ENCODE results near the gene SLC25A29.
A peak's percentile ranks its signal among the peaks of the same experiment; 100 is the strongest.

Gene SLC25A29

DNA sequence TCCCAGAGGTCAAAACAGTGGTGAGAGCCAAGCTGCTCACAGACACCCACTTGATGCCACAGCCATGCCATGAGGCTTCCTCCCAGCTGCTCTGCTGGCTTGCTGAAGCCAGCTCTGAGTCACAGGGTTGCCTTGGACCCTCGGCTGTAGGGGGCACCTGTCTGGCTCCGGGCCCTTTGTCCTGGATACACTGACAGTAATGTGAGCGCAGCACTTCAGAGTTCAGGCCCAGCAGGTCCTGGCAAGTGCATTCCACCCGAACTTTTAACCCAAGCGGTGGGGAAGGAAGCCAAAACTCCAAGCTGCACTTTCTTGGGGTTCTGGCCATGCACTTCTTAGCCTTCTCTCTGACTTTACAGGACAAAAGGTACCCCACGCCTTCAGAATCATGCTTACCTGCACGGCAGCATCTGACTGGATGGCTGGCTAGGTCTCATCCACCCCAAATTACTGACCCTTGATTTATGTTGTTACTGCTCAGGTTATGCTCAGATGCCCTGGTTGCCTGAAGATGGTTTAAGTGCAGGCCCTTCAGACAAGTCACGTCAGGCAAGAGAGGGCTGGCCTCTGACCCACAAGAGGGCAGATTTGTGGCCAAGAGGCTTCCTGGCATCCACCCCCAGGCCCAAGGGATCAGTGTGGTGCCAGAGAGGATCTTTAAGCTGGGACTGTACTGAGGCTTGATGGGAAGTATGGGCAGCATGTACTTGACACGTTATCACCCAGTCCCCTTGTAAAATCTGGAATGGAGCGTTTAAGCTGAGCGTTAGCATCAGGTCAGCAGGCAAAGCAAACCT is 24.8 kb downstream of the SLC25A29 start:
- DNase-seq (ENCODE audit: low read depth in 3 of 3): no peak

GRCh38 chr14:100279563-100279962 is 26.7 kb downstream of the SLC25A29 start:
- DNase-seq (ENCODE audit: low read depth in 3 of 3): no peak

- no peak for DNase-seq (ENCODE audit: low read depth in 3 of 3)
Measured at GRCh38 chr14:100279133-100279532, 27.1 kb downstream of the SLC25A29 start.

DNA sequence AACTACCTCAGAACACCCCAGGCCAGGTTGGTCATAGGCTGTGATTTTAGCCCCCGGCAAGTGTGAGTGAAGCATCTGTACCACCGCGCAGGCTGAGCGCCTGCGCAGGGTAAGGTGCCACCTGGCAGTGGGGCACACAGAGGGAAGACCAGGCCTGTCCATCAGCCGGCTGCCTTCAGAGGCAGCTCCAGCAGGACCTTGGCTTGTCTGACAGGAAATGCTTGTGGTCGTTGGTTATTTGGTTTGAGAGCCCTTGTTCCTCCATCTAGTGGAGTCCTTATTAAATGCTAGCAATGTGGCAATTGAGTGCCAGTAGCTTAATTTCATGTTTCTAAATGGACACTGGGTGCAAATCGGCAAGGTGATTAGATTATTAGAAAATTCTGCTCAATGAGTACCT is 27.5 kb downstream of the SLC25A29 start:
- no peak for DNase-seq (ENCODE audit: low read depth in 3 of 3)

DNA sequence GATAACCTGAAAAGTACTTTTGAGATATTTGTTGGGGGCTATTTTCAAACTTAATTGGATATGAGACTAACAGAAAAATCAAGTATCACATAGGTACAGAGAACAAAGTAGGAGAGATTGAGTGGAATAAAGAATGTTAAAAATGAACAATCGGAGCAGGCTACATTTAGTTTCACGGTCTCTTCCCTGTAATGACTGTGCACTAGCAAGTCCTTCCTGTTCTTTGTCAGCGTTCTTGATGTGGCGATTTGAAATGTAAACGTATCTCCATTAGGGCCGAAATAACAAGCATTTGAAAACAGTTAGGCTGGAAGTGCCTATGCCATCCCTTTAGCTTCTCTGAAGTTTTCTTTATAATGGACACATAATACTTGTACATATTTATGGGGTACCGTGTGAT is 31.0 kb downstream of the SLC25A29 start:
- no peak for DNase-seq (ENCODE audit: low read depth in 3 of 3)

DNA sequence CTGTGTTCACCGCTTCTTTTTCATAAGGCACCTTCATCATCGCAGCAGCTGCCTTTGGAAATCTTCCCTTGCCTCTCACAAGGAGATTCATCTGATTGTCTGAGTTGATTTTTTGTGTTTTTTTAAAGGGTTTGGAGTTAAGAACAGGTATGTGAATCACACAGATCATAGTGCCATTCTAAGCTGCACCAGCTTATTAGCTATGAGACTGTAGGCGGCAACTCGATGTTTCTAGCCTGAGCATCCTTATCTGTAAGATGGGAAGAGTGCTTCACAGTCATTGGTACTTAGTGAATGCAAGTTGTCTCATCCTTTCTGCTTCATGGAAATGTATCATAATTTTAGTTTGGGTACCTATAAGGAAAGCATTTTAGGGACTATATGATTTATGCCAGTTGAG is 32.0 kb downstream of the SLC25A29 start:
- DNase-seq (ENCODE audit: low read depth in 3 of 3): no peak

DNA sequence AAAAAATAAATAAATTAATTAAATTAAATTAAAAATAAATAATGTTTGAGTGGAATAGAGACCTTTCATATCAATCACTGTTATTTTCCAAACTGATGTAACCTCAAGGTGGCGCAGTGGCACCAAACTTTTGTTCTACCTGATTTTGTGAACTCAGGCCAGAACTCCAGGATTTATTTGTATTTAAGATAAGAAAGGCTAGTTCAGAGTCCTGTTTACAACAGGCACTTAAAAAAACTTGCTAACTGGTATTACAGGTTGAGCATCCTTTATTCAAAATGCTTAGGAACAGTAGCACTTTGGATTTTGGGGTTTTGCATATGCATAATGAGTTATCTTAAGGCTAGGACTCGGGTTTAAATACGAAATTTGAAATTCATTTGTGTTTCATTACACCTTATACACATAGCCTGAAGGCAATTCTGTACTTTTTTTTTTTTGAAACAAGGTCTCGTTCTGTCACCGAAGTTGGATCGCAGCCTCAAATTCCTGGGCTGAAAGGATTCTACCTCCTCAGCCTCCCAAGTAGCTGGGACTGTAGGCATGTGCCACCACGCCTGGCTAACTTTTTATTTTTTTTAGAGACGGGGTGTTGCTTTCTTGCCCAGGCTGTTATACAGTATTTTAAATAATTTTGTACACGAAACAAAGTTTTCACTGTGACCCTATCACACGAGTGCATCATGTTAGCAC is 34.9 kb downstream of the SLC25A29 start:
- DNase-seq (ENCODE audit: low read depth in 3 of 3): no peak

DNA sequence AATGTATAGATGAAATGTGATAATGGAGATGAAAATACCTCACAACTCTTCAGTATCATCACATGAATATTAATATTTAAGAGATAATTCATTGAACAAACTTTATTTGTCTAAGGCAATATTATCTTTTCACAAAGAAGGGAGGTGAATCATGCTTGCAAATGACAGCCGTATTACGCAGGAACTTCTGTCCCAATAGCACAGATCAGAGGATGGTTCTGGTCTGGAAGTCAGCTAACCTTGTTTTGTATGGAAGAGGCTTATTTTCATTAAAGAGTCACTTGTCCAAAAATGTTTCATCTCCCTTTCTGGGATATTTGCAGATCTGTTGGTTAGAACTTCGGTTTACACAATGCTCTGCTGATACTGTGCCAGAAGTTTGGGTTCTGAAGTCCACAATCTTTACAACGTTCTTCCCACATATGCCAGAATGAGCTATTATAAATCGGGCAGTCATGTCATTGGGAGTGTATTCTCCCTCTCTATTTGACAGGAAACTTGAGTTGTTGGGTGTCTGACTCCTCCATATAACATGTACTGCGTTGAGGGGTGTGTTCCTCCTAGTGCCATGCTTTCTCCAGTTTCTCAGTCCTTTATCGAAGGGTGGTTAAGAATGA is 37.5 kb downstream of the SLC25A29 start:
- no peak for DNase-seq (ENCODE audit: low read depth in 3 of 3)

GRCh38 chr14:100267990-100268389 is 38.3 kb downstream of the SLC25A29 start:
- DNase-seq (ENCODE audit: low read depth in 3 of 3): no peak

DNA sequence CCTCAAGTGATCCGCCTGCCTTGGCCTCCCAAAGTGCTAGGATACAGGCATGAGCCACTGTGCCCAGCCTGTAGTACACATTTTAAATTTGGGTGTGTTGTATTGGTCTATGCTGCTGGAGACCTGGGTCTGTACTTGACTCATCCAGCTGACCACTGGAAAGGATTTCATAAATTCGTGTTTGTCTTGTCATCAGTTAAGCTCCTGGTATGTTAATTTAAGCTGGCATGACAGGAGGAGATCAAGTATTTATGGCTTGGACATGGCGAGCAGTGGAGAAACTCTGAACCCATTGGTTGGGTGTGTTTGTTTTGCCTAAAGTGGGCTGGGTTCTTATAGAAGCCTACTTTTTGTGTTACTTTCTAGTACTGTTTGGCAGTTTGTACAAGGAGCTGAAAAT is 43.1 kb downstream of the SLC25A29 start:
- DNase-seq (ENCODE audit: low read depth in 3 of 3): no peak

- DNase-seq (ENCODE audit: low read depth in 3 of 3): no peak
Measured at GRCh38 chr14:100262545-100262944, 43.7 kb downstream of the SLC25A29 start.

- peak in 1 of 3 experiments; percentile 21 for DNase-seq (ENCODE audit: low read depth in 3 of 3)
Measured at GRCh38 chr14:100261621-100262020, 44.6 kb downstream of the SLC25A29 start.

DNA sequence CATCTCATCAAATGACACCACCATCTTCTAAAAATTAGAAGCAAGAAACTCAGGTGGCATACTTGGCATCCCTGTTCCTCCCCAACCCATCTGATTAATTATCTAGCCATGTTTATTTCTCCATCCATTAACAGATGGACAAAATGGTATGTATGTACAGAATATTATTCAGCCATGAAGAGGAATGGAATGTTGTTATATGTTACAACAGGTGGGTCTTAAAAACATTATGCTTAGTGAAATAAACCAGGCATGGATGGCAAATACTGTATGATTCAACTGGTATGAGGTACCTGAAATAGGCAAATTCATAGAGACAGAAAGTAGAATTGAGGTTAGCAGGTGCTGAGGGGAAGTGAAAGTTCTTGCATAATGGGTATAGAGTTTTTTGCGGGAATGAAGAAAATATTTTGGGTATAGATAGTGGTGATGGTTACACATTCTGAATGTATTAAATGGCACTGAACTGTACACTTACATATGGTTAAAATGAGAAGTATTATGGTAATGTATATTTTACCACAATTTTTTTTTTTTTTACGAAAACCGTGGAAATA is 49.8 kb downstream of the SLC25A29 start:
- no peak for DNase-seq (ENCODE audit: low read depth in 3 of 3)

DNA sequence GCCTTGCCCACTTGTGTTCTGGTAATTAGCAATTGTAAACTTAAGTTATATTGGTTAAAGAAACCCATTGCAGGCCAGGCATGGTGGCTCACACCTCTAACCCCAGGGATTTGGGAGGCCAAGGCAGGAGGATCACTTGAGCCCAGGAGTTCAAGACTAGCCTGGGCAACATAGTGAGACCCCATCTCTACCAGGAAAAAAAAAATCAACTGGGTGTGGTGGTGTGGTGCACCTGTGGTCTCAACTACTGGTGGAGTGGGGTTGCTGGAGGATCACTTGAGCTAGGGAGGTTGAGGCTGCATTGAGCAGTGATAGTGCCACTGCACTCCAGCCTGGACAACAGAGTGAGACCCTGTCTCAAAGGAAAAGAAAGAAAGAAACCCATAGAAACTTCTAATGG is 53.6 kb downstream of the SLC25A29 start:
- no peak for DNase-seq (ENCODE audit: low read depth in 3 of 3)

- DNase-seq (ENCODE audit: low read depth in 3 of 3): no peak
Measured at GRCh38 chr14:100250732-100251465, 55.3 kb downstream of the SLC25A29 start.

DNA sequence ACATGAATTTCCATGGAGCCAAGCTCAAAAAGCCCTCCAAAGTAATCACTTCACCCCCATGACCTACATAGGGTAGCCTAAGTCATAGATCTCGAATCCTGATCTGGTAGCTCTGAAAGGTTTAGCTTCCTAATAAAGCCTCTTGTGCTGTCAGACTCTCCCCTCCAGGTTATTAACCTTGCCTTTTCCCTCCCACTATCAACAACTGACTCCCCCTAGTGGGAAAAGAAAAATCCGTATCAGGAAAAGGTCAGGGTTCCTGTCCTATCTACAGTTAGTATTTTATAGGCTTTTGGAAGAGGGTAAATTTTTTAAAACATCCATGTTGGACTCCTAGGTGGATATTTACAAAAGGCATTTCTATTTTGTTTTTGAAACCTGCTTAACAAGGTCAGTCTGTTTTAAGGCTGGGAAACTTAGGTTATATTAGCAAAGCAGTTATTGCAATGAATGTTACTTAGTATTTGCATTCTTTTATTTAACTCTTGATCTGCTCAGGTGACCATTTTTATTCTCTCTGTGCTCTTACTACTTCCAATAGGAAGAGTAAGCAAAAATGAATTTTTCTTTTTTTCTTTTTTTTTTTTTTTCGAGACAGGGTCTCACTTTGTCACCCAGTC is 59.3 kb downstream of the SLC25A29 start:
- no peak for DNase-seq (ENCODE audit: low read depth in 3 of 3)

GRCh38 chr14:100243020-100243419 is 63.2 kb downstream of the SLC25A29 start:
- DNase-seq (ENCODE audit: low read depth in 3 of 3): no peak

DNA sequence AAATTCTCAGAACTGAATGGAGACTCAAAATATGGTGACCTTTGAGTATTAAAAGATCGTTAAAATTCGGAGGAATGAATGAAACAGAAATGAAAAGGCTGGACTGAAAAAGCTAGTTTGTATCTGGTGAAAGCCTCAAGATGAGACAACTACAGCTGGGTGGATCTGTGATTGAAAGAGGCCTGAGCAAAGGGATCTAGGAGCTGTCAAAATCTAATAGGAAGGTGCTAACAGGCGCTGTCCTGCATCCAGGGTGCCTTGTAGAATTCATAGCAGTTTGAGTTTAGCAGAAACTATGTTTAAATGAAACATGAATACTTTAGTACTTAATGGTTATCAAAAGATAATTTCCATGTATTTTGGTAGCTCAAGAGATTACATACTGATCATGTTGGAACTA is 65.0 kb downstream of the SLC25A29 start:
- no peak for DNase-seq (ENCODE audit: low read depth in 3 of 3)
